Measurements from ENCODE around the gene TMEM222. TPM values are rescaled to one million over a fixed set of nuclear protein-coding genes. Genes with fewer than 3 reads are reported as not detected.

The TMEM222 gene
- polyA plus RNA-seq, 1 donor (not counting 4 experiments of a cell fraction or from before 2014, with no cell fraction given): 23.7 TPM

GRCh38 chr1:27372808-27373690 is 51.1 kb downstream of the TMEM222 start:
- H3K9me1 ChIP-seq (ENCODE audit: control insufficient read depth, extremely low read depth, insufficient read depth, low read length): no peaks in the 10 kb centered on the region
- no peak overlapping the region for H2AFZ ChIP-seq (ENCODE audit: control insufficient read depth, low read length)
- H3K9me3 ChIP-seq (ENCODE audit: control insufficient read depth, low read depth, low read length): no peaks in the 10 kb centered on the region
- H3K36me3 ChIP-seq (ENCODE audit: control insufficient read depth in 2 of 2, extremely low read depth in 1 of 2, insufficient read depth in 2 of 2, low read length in 2 of 2): no peaks in the 10 kb centered on the region
- H3K27ac ChIP-seq (ENCODE audit: control insufficient read depth, insufficient read depth, low read length): no peak overlapping the region
- no peaks in the 10 kb centered on the region for H4K20me1 ChIP-seq (ENCODE audit: control insufficient read depth, extremely low read depth, insufficient read depth, low read length)
- no peaks in the 10 kb centered on the region for H3K27me3 ChIP-seq (ENCODE audit: control insufficient read depth, extremely low read depth, insufficient read depth, low read length)
- peaks cover 15% of the 10 kb centered on the region for H3K4me1 ChIP-seq (ENCODE audit: control insufficient read depth, extremely low read depth, insufficient read depth, low read length)
- H3K9ac ChIP-seq (ENCODE audit: control insufficient read depth, extremely low read depth, insufficient read depth, low read length): no peak overlapping the region
- no peak for FAIRE-seq
- no peak for DNase-seq (ENCODE audit: low read depth, low spot score)
- no peak for TF ChIP-seq EZH2 (IDR thresholded peaks at IDR 0.05; ENCODE audit: low read length)
- peak; percentile 13 to 47 (median 14) for TF ChIP-seq CTCF (optimal IDR thresholded peaks at IDR 0.05 in 1 of 3, IDR thresholded peaks at IDR 0.05 in 1 of 3, conservative IDR thresholded peaks at IDR 0.05 in 1 of 3; ENCODE audit: extremely low read depth in 1 of 3, insufficient read depth in 2 of 3, low read length in 3 of 3)
- H3K4me2 ChIP-seq (ENCODE audit: control insufficient read depth, extremely low read depth, insufficient read depth, low read depth, low read length): no peak overlapping the region
- H3K79me2 ChIP-seq (ENCODE audit: control insufficient read depth, insufficient read depth, low read length): no peaks in the 10 kb centered on the region
- no peak overlapping the region for H3K4me3 ChIP-seq (ENCODE audit: control insufficient read depth in 2 of 3, extremely low read depth in 1 of 3, insufficient read depth in 2 of 3, low read depth in 1 of 3, low read length in 3 of 3)
- dilution Hi-C loops (cut with MboI; ENCODE audit: extremely low pct_ligation_motif_present, low sequenced_read_pairs): no loop called here

GRCh38 chr1:27374362-27375086 is 52.6 kb downstream of the TMEM222 start, which contains the start of gene FCN3:
Gene FCN3, minus strand, starts transcription at chr1:27374824. Its CDS starts 6 bp downstream, at chr1:27374818.
- dilution Hi-C loops (cut with MboI; ENCODE audit: extremely low pct_ligation_motif_present, low sequenced_read_pairs): no loop called here
- Histone ChIP-seq H3K9me1 (ENCODE audit: control insufficient read depth, extremely low read depth, insufficient read depth, low read length) (no peaks in the 10 kb centered on the region), H3K36me3 (ENCODE audit: control insufficient read depth in 2 of 2, extremely low read depth in 1 of 2, insufficient read depth in 2 of 2, low read length in 2 of 2) (no peaks in the 10 kb centered on the region), H4K20me1 (ENCODE audit: control insufficient read depth, extremely low read depth, insufficient read depth, low read length) (no peaks in the 10 kb centered on the region), H3K27ac (ENCODE audit: control insufficient read depth, insufficient read depth, low read length) (no peak within 1 kb of the TSS), H3K9me3 (ENCODE audit: control insufficient read depth, low read depth, low read length) (no peaks in the 10 kb centered on the region), H3K4me1 (ENCODE audit: control insufficient read depth, extremely low read depth, insufficient read depth, low read length) (peaks cover 16% of the 10 kb centered on the region), H3K4me3 (ENCODE audit: control insufficient read depth in 2 of 3, extremely low read depth in 1 of 3, insufficient read depth in 2 of 3, low read depth in 1 of 3, low read length in 3 of 3) (no peak within 1 kb of the TSS), H3K9ac (ENCODE audit: control insufficient read depth, extremely low read depth, insufficient read depth, low read length) (no peak within 1 kb of the TSS), H3K4me2 (ENCODE audit: control insufficient read depth, extremely low read depth, insufficient read depth, low read depth, low read length) (no peak within 1 kb of the TSS), H2AFZ (ENCODE audit: control insufficient read depth, low read length) (no peak within 1 kb of the TSS), H3K79me2 (ENCODE audit: control insufficient read depth, insufficient read depth, low read length) (no peaks in the 10 kb centered on the region), H3K27me3 (ENCODE audit: control insufficient read depth, extremely low read depth, insufficient read depth, low read length) (no peaks in the 10 kb centered on the region)
- FAIRE-seq (no peak), DNase-seq (ENCODE audit: low read depth, low spot score) (no peak)
- TF ChIP-seq EZH2 (IDR thresholded peaks at IDR 0.05; ENCODE audit: low read length) (no peak), CTCF (optimal IDR thresholded peaks at IDR 0.05 in 1 of 3, IDR thresholded peaks at IDR 0.05 in 1 of 3, conservative IDR thresholded peaks at IDR 0.05 in 1 of 3; ENCODE audit: extremely low read depth in 1 of 3, insufficient read depth in 2 of 3, low read length in 3 of 3) (no peak)

Measured in keratinocyte (primary cell).